ENCODE measurements around the gene KISS1R.
"Not testable (repeated sequence)": the region's sequence is repeated elsewhere in the genome, so short reads cannot be mapped to it uniquely, and the experiment has no call there.

Gene KISS1R

GRCh38 chr19:955803-956765 is 39.0 kb downstream of the KISS1R start:
- no peak for FAIRE-seq

- FAIRE-seq: no peak
Observed at GRCh38 chr19:956766-957440, 39.8 kb downstream of the KISS1R start.

GRCh38 chr19:957578-957977 is 40.4 kb downstream of the KISS1R start:
- not testable (repeated sequence) for FAIRE-seq

GRCh38 chr19:958967-959855 is 42.1 kb downstream of the KISS1R start:
- FAIRE-seq: no peak

GRCh38 chr19:960020-960419 is 42.9 kb downstream of the KISS1R start:
- no peak for FAIRE-seq

GRCh38 chr19:960601-960938 is 43.4 kb downstream of the KISS1R start:
- no peak for FAIRE-seq

GRCh38 chr19:961866-962620 is 44.9 kb downstream of the KISS1R start:
- no peak for FAIRE-seq

GRCh38 chr19:962683-963400 is 45.7 kb downstream of the KISS1R start:
- no peak for FAIRE-seq

GRCh38 chr19:963486-963951 is 46.4 kb downstream of the KISS1R start:
- FAIRE-seq: no peak

GRCh38 chr19:964116-964520 is 47.0 kb downstream of the KISS1R start:
- no peak for FAIRE-seq

- FAIRE-seq: no peak
Observed at GRCh38 chr19:964761-965694, 47.9 kb downstream of the KISS1R start.

- FAIRE-seq: no peak
Observed at GRCh38 chr19:966485-967088, 49.5 kb downstream of the KISS1R start.
